Body of pancreas (tissue), 4 donors: Measurements from ENCODE around the gene RFX5.

Experiments used
- POLR2A ChIP-seq, 3 donors: fragments of 450-650 bp; IDR thresholded peaks; one replicate each; pipeline ENCODE4 v1.6.1; 2016; ENCODE audit warnings: antibody characterized with exemption in 3 of 3, mild to moderate bottlenecking in 2 of 3
- TF ChIP-seq, protein P1 (sequence below), 7 experiments: fragments of 450-650 bp in 4 of 7; fragments of 200-600 bp in 3 of 7; sonication (generic) in 3 of 7; IDR thresholded peaks; one replicate each; pipeline ENCODE4 v1.5.1; 2016 to 2019; ENCODE audit warnings: antibody characterized with exemption in 7 of 7

DNA sequence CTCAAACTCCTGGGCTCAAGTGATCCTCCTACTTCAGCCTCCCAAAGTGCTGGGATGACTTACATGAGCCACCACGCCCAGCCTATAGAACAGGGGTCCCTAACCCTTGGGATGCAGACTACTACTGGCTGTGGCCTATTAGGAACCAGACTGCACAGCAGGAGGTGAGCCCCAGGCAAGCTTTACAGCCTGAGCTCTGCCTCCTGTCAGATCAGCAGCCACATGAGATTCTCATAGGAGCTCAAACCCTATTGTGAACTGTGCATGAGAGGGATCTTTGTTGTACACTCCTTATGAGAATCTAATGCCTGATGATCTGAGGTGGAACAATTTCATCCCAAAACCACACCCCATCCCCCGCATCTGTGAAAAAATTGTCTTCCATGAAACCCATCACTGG, 39.0 kb upstream of the RFX5 start:
- TF ChIP-seq, protein P1, sequence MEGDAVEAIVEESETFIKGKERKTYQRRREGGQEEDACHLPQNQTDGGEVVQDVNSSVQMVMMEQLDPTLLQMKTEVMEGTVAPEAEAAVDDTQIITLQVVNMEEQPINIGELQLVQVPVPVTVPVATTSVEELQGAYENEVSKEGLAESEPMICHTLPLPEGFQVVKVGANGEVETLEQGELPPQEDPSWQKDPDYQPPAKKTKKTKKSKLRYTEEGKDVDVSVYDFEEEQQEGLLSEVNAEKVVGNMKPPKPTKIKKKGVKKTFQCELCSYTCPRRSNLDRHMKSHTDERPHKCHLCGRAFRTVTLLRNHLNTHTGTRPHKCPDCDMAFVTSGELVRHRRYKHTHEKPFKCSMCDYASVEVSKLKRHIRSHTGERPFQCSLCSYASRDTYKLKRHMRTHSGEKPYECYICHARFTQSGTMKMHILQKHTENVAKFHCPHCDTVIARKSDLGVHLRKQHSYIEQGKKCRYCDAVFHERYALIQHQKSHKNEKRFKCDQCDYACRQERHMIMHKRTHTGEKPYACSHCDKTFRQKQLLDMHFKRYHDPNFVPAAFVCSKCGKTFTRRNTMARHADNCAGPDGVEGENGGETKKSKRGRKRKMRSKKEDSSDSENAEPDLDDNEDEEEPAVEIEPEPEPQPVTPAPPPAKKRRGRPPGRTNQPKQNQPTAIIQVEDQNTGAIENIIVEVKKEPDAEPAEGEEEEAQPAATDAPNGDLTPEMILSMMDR (IDR thresholded peaks at IDR 0.05), result no peak
- no peak for TF ChIP-seq POLR2A (IDR thresholded peaks at IDR 0.05)
